Keratinocyte (primary cell): ENCODE results near the gene LOXL4. TPM values are rescaled to one million over a fixed set of nuclear protein-coding genes. Genes with fewer than 3 reads are reported as not detected.

ENCODE experiments used
- DNase-seq: peaks from one replicate; pipeline ENCODE4 v3.0.0-alpha.2; 2011; ENCODE audit warnings: low read depth, missing footprints, low spot score
- FAIRE-seq: peaks from 2 replicates; lab custom pipeline; 2011; peaks lifted over from hg19 to GRCh38; lab: Jason Lieb, UNC
- H2AFZ ChIP-seq: 2 replicates; pipeline ENCODE4 v1.6.0; 2012; ENCODE audit warnings: low read length, control low read depth, inconsistent platforms; ENCODE audit not compliant: control insufficient read depth
- H3K27ac ChIP-seq: 2 replicates; pipeline ENCODE4 v1.5.1; 2011; ENCODE audit warnings: low read length; ENCODE audit not compliant: control insufficient read depth, insufficient read depth
- H3K27me3 ChIP-seq: 3 replicates; pipeline ENCODE4 v1.6.0; 2011; ENCODE audit warnings: low read length; ENCODE audit not compliant: control insufficient read depth, insufficient read depth; ENCODE audit errors: extremely low read depth
- H3K36me3 ChIP-seq, 2 experiments: 2 replicates in 1 of 2; 3 replicates in 1 of 2; pipeline ENCODE4 v1.5.1; 2011; ENCODE audit warnings: low read length in 2 of 2, mild to moderate bottlenecking in 1 of 2; ENCODE audit not compliant: control insufficient read depth in 2 of 2, insufficient read depth in 2 of 2; ENCODE audit errors: extremely low read depth in 1 of 2
- H3K4me1 ChIP-seq: 3 replicates; pipeline ENCODE4 v1.5.1; 2011; ENCODE audit warnings: low read length; ENCODE audit not compliant: control insufficient read depth, insufficient read depth; ENCODE audit errors: extremely low read depth
- H3K4me2 ChIP-seq: 3 replicates; pipeline ENCODE4 v1.6.0; 2011; ENCODE audit warnings: low read depth, low read length; ENCODE audit not compliant: control insufficient read depth, insufficient read depth; ENCODE audit errors: extremely low read depth
- H3K4me3 ChIP-seq, 3 experiments: fragments of 200-600 bp in 1 of 3; sonication (generic) in 1 of 3; 2 replicates in 2 of 3; 3 replicates in 1 of 3; pipeline ENCODE4 v1.5.1; 2011 to 2016; ENCODE audit warnings: low read length in 3 of 3, mild to moderate bottlenecking in 3 of 3, control low read depth in 2 of 3, inconsistent platforms in 1 of 3, low read depth in 1 of 3, mixed read lengths in 1 of 3, mixed run types in 1 of 3, moderate library complexity in 1 of 3; ENCODE audit not compliant: control insufficient read depth in 2 of 3, insufficient read depth in 2 of 3; ENCODE audit errors: extremely low read depth in 1 of 3
- H3K79me2 ChIP-seq: 2 replicates; pipeline ENCODE4 v1.6.0; 2012; ENCODE audit warnings: low read length; ENCODE audit not compliant: control insufficient read depth, insufficient read depth
- H3K9ac ChIP-seq: 3 replicates; pipeline ENCODE4 v1.6.0; 2011; ENCODE audit warnings: low read length; ENCODE audit not compliant: control insufficient read depth, insufficient read depth; ENCODE audit errors: extremely low read depth
- H3K9me1 ChIP-seq: 3 replicates; pipeline ENCODE4 v1.6.0; 2011; ENCODE audit warnings: low read length; ENCODE audit not compliant: control insufficient read depth, insufficient read depth; ENCODE audit errors: extremely low read depth
- H3K9me3 ChIP-seq: 2 replicates; pipeline ENCODE4 v1.5.1; 2012; ENCODE audit warnings: low read depth, low read length; ENCODE audit not compliant: control insufficient read depth
- H4K20me1 ChIP-seq: 3 replicates; pipeline ENCODE4 v1.6.0; 2011; ENCODE audit warnings: low read length; ENCODE audit not compliant: control insufficient read depth, insufficient read depth; ENCODE audit errors: extremely low read depth
- CTCF ChIP-seq, 3 experiments: IDR thresholded peaks in 1 of 3; conservative IDR thresholded peaks in 1 of 3; optimal IDR thresholded peaks in 1 of 3; 2 replicates in 2 of 3; 3 replicates in 1 of 3; pipeline versions ENCODE3 to v1.5.1; 2011; ENCODE audit warnings: low read length in 3 of 3, mild to moderate bottlenecking in 3 of 3, moderate library complexity in 2 of 3, control low read depth in 1 of 3, inconsistent platforms in 1 of 3; ENCODE audit not compliant: insufficient read depth in 2 of 3; ENCODE audit errors: extremely low read depth in 1 of 3
- EZH2 ChIP-seq: IDR thresholded peaks from one replicate; pipeline ENCODE4 v1.6.1; 2012; ENCODE audit warnings: inconsistent platforms, mild to moderate bottlenecking, low read length, moderate library complexity
- dilution Hi-C: fragments of 300-500 bp; cut with MboI; formaldehyde crosslinking; loops from one replicate; pipeline ENCODE4 v1.7.0; 2020; ENCODE audit warnings: low sequenced_read_pairs; ENCODE audit not compliant: extremely low pct_ligation_motif_present
- polyA plus RNA-seq, 5 experiments: library from polyadenylated mRNA; depleted of rRNA in 3 of 5; stranded (reverse) in 3 of 5; stranded (forward) in 1 of 5; unstranded in 1 of 5; fragments of >200 nt; gene quantifications; 1 replicate in 1 of 5; 2 replicates in 3 of 5; 3 replicates in 1 of 5; pipeline versions ENCODE4 v1.2.1 to v1.2.3, GENCODE V29; 2011 to 2012; ENCODE audit warnings: missing spikeins in 2 of 5, low read depth in 1 of 5, low replicate concordance in 1 of 5

Gene LOXL4
- polyA plus RNA-seq, 1 donor (not counting 4 experiments of a cell fraction or from before 2014, with no cell fraction given) = 0.01 TPM

GRCh38 chr10:98257198-98257597 is 10.8 kb downstream of the LOXL4 start:
- FAIRE-seq (no peak), DNase-seq (no peak)
- TF ChIP-seq CTCF (optimal IDR thresholded peaks at IDR 0.05 in 1 of 3, IDR thresholded peaks at IDR 0.05 in 1 of 3, conservative IDR thresholded peaks at IDR 0.05 in 1 of 3; ENCODE audit: extremely low read depth in 1 of 3, insufficient read depth in 2 of 3, low read length in 3 of 3) (no peak), EZH2 (no peak)
- H3K4me3 ChIP-seq = no peak overlapping the region
- H3K4me1 ChIP-seq = no peaks in the 10 kb centered on the region
- H2AFZ ChIP-seq = no peak overlapping the region
- no peaks in the 10 kb centered on the region for H4K20me1 ChIP-seq
- H3K27ac ChIP-seq = no peak overlapping the region
- H3K4me2 ChIP-seq = no peak overlapping the region
- H3K9me3 ChIP-seq = no peaks in the 10 kb centered on the region
- H3K9ac ChIP-seq = no peak overlapping the region
- H3K36me3 ChIP-seq = peaks cover 0 to 1% of the 10 kb centered on the region in 2 experiments
- dilution Hi-C loops = no loop called here
- H3K9me1 ChIP-seq = no peaks in the 10 kb centered on the region
- H3K27me3 ChIP-seq = no peaks in the 10 kb centered on the region
- no peaks in the 10 kb centered on the region for H3K79me2 ChIP-seq

- dilution Hi-C loops = no loop called here
- no peaks in the 10 kb centered on the region for H3K27me3 ChIP-seq
- no peaks in the 10 kb centered on the region for H3K4me1 ChIP-seq
- H3K79me2 ChIP-seq = no peaks in the 10 kb centered on the region
- no peaks in the 10 kb centered on the region for H3K9me3 ChIP-seq
- no peak overlapping the region for H3K4me2 ChIP-seq
- FAIRE-seq (no peak), DNase-seq (no peak)
- no peak overlapping the region for H2AFZ ChIP-seq
- TF ChIP-seq CTCF (optimal IDR thresholded peaks at IDR 0.05 in 1 of 3, IDR thresholded peaks at IDR 0.05 in 1 of 3, conservative IDR thresholded peaks at IDR 0.05 in 1 of 3; ENCODE audit: extremely low read depth in 1 of 3, insufficient read depth in 2 of 3, low read length in 3 of 3) = no peak
- no peak overlapping the region for H3K9ac ChIP-seq
- H3K4me3 ChIP-seq = no peak overlapping the region
- H3K27ac ChIP-seq = no peak overlapping the region
- no peaks in the 10 kb centered on the region for H3K9me1 ChIP-seq
- peaks cover 0 to 1% of the 10 kb centered on the region in 2 experiments for H3K36me3 ChIP-seq
- H4K20me1 ChIP-seq = no peaks in the 10 kb centered on the region
Observed at GRCh38 chr10:98256692-98257091, 11.3 kb downstream of the LOXL4 start.
